Peyer's patch (tissue), 4 donors: Measurements from ENCODE around the gene ZBTB16.

ENCODE experiments used
- POLR2A ChIP-seq, 2 donors: fragments of 450-650 bp; IDR thresholded peaks; one replicate each; pipeline ENCODE4 v1.5.1; 2017; ENCODE audit warnings: antibody characterized with exemption in 2 of 2, mild to moderate bottlenecking in 2 of 2, moderate library complexity in 2 of 2
- TF ChIP-seq, protein P1 (sequence below), 6 experiments: fragments of 450-650 bp in 4 of 6; fragments of 200-600 bp in 2 of 6; sonication (generic) in 1 of 6; IDR thresholded peaks; one replicate each; pipeline ENCODE4 v1.5.1; 2017 to 2019; ENCODE audit warnings: antibody characterized with exemption in 6 of 6, mild to moderate bottlenecking in 3 of 6, moderate library complexity in 1 of 6

GRCh38 chr11:114182471-114183043 lies 123.0 kb downstream of the ZBTB16 start:
- TF ChIP-seq, protein P1, sequence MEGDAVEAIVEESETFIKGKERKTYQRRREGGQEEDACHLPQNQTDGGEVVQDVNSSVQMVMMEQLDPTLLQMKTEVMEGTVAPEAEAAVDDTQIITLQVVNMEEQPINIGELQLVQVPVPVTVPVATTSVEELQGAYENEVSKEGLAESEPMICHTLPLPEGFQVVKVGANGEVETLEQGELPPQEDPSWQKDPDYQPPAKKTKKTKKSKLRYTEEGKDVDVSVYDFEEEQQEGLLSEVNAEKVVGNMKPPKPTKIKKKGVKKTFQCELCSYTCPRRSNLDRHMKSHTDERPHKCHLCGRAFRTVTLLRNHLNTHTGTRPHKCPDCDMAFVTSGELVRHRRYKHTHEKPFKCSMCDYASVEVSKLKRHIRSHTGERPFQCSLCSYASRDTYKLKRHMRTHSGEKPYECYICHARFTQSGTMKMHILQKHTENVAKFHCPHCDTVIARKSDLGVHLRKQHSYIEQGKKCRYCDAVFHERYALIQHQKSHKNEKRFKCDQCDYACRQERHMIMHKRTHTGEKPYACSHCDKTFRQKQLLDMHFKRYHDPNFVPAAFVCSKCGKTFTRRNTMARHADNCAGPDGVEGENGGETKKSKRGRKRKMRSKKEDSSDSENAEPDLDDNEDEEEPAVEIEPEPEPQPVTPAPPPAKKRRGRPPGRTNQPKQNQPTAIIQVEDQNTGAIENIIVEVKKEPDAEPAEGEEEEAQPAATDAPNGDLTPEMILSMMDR (IDR thresholded peaks at IDR 0.05), result no peak
- TF ChIP-seq POLR2A (IDR thresholded peaks at IDR 0.05), result no peak
